ENCODE measurements around the gene C2orf76. TPM values are rescaled to one million over a fixed set of nuclear protein-coding genes. Genes with fewer than 3 reads are reported as not detected.
"Not testable (repeated sequence)": the region's sequence is repeated elsewhere in the genome, so short reads cannot be mapped to it uniquely, and the experiment has no call there.

The C2orf76 gene
- total RNA-seq, 3 donors from 2014 or later (not counting 1 experiment from before 2014, with no cell fraction given): 14.1 to 21.9 (median 20.5) TPM

GRCh38 chr2:119278946-119279345 is 87.7 kb downstream of the C2orf76 start:
- no peaks in the 10 kb centered on the region for H3K36me3 Mint-ChIP-seq
- H3K27ac ChIP-seq (ENCODE audit: low read length): no peak overlapping the region
- no peaks in the 10 kb centered on the region for H3K9me3 Mint-ChIP-seq
- no peaks in the 10 kb centered on the region for H3K9me3 ChIP-seq (ENCODE audit: control insufficient read depth, insufficient read depth, low read length)
- intact Hi-C loops (cut with micrococcal nuclease): no loop called here
- no peak for ATAC-seq
- H3K4me3 ChIP-seq (ENCODE audit: low read length): no peak overlapping the region
- no peaks in the 10 kb centered on the region for H3K27me3 Mint-ChIP-seq (ENCODE audit: low read depth in 2 of 2)
- no peak overlapping the region for H3K4me3 Mint-ChIP-seq
- H3K36me3 ChIP-seq (ENCODE audit: control insufficient read depth, insufficient read depth, low read length): no peaks in the 10 kb centered on the region
- WGBS (ENCODE audit: insufficient coverage): over 99% methylated on average over 4 of the region's 6 CpGs
- no peak for TF ChIP-seq CTCF (IDR thresholded peaks at IDR 0.05)
- H3K27me3 ChIP-seq (ENCODE audit: control insufficient read depth, insufficient read depth, low read length): no peaks in the 10 kb centered on the region
- H3K27ac Mint-ChIP-seq: no peak overlapping the region
- H3K4me1 ChIP-seq (ENCODE audit: control insufficient read depth, insufficient read depth, low read length): no peaks in the 10 kb centered on the region
- no peaks in the 10 kb centered on the region for H3K4me1 Mint-ChIP-seq
- no peak for DNase-seq

GRCh38 chr2:119278385-119278784 is 88.2 kb downstream of the C2orf76 start:
- H3K36me3 Mint-ChIP-seq; H3K4me3 Mint-ChIP-seq; H3K36me3 ChIP-seq (ENCODE audit: control insufficient read depth, insufficient read depth, low read length); H3K27me3 ChIP-seq (ENCODE audit: control insufficient read depth, insufficient read depth, low read length); H3K9me3 ChIP-seq (ENCODE audit: control insufficient read depth, insufficient read depth, low read length); H3K4me1 Mint-ChIP-seq; H3K9me3 Mint-ChIP-seq; H3K27me3 Mint-ChIP-seq (ENCODE audit: low read depth in 2 of 2); H3K4me3 ChIP-seq (ENCODE audit: low read length); DNase-seq; H3K27ac ChIP-seq (ENCODE audit: low read length); H3K4me1 ChIP-seq (ENCODE audit: control insufficient read depth, insufficient read depth, low read length); ATAC-seq; intact Hi-C loops (cut with micrococcal nuclease); H3K27ac Mint-ChIP-seq: not testable (repeated sequence)
- WGBS (ENCODE audit: insufficient coverage): 100% methylated on average over 1 of the region's 2 CpGs

GRCh38 chr2:119276864-119277263 is 89.8 kb downstream of the C2orf76 start:
- Histone ChIP-seq H3K9me3 (ENCODE audit: control insufficient read depth, insufficient read depth, low read length) (no peaks in the 10 kb centered on the region), H3K36me3 (ENCODE audit: control insufficient read depth, insufficient read depth, low read length) (no peaks in the 10 kb centered on the region), H3K4me1 (ENCODE audit: control insufficient read depth, insufficient read depth, low read length) (no peaks in the 10 kb centered on the region), H3K27ac (ENCODE audit: low read length) (no peak overlapping the region), H3K27me3 (ENCODE audit: control insufficient read depth, insufficient read depth, low read length) (no peaks in the 10 kb centered on the region), H3K4me3 (ENCODE audit: low read length) (no peak overlapping the region)
- no peaks in the 10 kb centered on the region for H3K4me1 Mint-ChIP-seq
- H3K27ac Mint-ChIP-seq: no peak overlapping the region
- intact Hi-C loops (cut with micrococcal nuclease): no loop called here
- ATAC-seq (no peak), DNase-seq (no peak)
- WGBS (ENCODE audit: insufficient coverage): 93% methylated on average over 8 of the region's 8 CpGs
- TF ChIP-seq CTCF (IDR thresholded peaks at IDR 0.05): no peak
- no peaks in the 10 kb centered on the region for H3K9me3 Mint-ChIP-seq
- no peaks in the 10 kb centered on the region for H3K36me3 Mint-ChIP-seq
- H3K4me3 Mint-ChIP-seq: no peak overlapping the region
- H3K27me3 Mint-ChIP-seq (ENCODE audit: low read depth in 2 of 2): no peaks in the 10 kb centered on the region

- no peak overlapping the region for H3K27ac Mint-ChIP-seq
- no peaks in the 10 kb centered on the region for H3K36me3 ChIP-seq (ENCODE audit: control insufficient read depth, insufficient read depth, low read length)
- no peak for DNase-seq
- H3K9me3 ChIP-seq (ENCODE audit: control insufficient read depth, insufficient read depth, low read length): no peaks in the 10 kb centered on the region
- intact Hi-C loops (cut with micrococcal nuclease): no loop called here
- H3K27me3 Mint-ChIP-seq (ENCODE audit: low read depth in 2 of 2): no peaks in the 10 kb centered on the region
- H3K27ac ChIP-seq (ENCODE audit: low read length): no peak overlapping the region
- TF ChIP-seq CTCF (IDR thresholded peaks at IDR 0.05): no peak
- no peaks in the 10 kb centered on the region for H3K27me3 ChIP-seq (ENCODE audit: control insufficient read depth, insufficient read depth, low read length)
- H3K4me3 Mint-ChIP-seq: no peak overlapping the region
- H3K9me3 Mint-ChIP-seq: no peaks in the 10 kb centered on the region
- no peak overlapping the region for H3K4me3 ChIP-seq (ENCODE audit: low read length)
- no peaks in the 10 kb centered on the region for H3K4me1 ChIP-seq (ENCODE audit: control insufficient read depth, insufficient read depth, low read length)
- ATAC-seq: no peak
- peaks cover 0 to 5% of the 10 kb centered on the region in 2 donors for H3K4me1 Mint-ChIP-seq
- H3K36me3 Mint-ChIP-seq: no peaks in the 10 kb centered on the region
Observed at GRCh38 chr2:119267604-119268003, 99.0 kb downstream of the C2orf76 start.
